Transverse colon (tissue), 4 donors: ENCODE results near the gene CSH1.

Source experiments
- POLR2A ChIP-seq: fragments of 450-650 bp; IDR thresholded peaks from one replicate; pipeline ENCODE4 v1.6.1; 2016; ENCODE audit warnings: antibody characterized with exemption, mild to moderate bottlenecking, moderate library complexity
- POLR2AphosphoS5 ChIP-seq, 3 donors: sonication (generic); formaldehyde crosslinking; IDR thresholded peaks; one replicate each; pipeline ENCODE4 v1.6.1; 2016; ENCODE audit warnings: antibody characterized with exemption in 3 of 3
- TF ChIP-seq, protein P1 (sequence below), 5 experiments: fragments of 200-600 bp in 3 of 5; fragments of 450-650 bp in 2 of 5; sonication (generic) in 3 of 5; IDR thresholded peaks; 1 replicate in 2 of 5; 2 replicates in 3 of 5; pipeline ENCODE4 v1.5.1; 2016 to 2017; ENCODE audit warnings: antibody characterized with exemption in 5 of 5, inconsistent platforms in 3 of 5, mild to moderate bottlenecking in 2 of 5, moderate library complexity in 1 of 5

DNA sequence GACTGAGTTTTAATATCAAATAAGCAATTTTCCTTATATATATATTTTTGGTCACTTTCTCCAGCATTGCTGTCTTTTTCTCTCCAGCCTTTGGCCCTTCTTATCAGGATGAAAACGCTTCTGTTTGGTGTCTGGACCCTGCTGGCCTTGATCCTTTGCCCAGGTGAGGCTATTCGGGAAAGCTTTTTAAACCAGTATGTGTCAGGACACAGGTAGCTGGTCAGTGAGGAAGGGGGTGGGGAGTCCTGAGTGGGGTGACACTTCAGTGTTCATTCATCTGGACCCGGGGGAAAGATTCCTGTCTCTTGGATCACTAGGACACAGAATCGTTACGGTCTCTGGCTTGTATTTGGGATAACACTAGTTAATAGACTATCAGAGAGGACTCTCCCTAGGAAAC is 41.7 kb downstream of the CSH1 start:
- TF ChIP-seq POLR2A: no peak
- TF ChIP-seq, protein P1, sequence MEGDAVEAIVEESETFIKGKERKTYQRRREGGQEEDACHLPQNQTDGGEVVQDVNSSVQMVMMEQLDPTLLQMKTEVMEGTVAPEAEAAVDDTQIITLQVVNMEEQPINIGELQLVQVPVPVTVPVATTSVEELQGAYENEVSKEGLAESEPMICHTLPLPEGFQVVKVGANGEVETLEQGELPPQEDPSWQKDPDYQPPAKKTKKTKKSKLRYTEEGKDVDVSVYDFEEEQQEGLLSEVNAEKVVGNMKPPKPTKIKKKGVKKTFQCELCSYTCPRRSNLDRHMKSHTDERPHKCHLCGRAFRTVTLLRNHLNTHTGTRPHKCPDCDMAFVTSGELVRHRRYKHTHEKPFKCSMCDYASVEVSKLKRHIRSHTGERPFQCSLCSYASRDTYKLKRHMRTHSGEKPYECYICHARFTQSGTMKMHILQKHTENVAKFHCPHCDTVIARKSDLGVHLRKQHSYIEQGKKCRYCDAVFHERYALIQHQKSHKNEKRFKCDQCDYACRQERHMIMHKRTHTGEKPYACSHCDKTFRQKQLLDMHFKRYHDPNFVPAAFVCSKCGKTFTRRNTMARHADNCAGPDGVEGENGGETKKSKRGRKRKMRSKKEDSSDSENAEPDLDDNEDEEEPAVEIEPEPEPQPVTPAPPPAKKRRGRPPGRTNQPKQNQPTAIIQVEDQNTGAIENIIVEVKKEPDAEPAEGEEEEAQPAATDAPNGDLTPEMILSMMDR (IDR thresholded peaks at IDR 0.05): no peak
- TF ChIP-seq POLR2AphosphoS5 (IDR thresholded peaks at IDR 0.05): no peak
